HEK293 (cell line): ENCODE measurements around the gene PEX11G.
A peak's percentile ranks its signal among the peaks of the same experiment; 100 is the strongest.

Source experiments
- CTCF ChIA-PET: fragments of 350-600 bp; formaldehyde crosslinking; extraction: SDS; loops from one replicate; lab custom pipeline; 2021; ENCODE audit warnings: antibody characterized with exemption; lab: Yijun Ruan, JAX
- POLR2A ChIA-PET: fragments of 300-600 bp; formaldehyde crosslinking; extraction: SDS; loops from one replicate; lab custom pipeline; 2020; ENCODE audit warnings: antibody characterized with exemption, inconsistent platforms; lab: Yijun Ruan, JAX
- H3K27ac ChIP-seq: fragments of 200-500 bp; sonication (Bioruptor generic); 2 replicates; pipeline ENCODE4 v1.5.1; 2014; ENCODE audit warnings: low read depth, low read length, control low read depth, inconsistent platforms; ENCODE audit errors: extremely low read depth
- H3K36me3 ChIP-seq, 2 experiments: fragments of 200-500 bp in 1 of 2; sonication (Bioruptor generic) in 1 of 2; 1 replicate in 1 of 2; 2 replicates in 1 of 2; pipeline ENCODE4 v1.5.1; 2014 to 2017; ENCODE audit warnings: inconsistent platforms in 2 of 2, low read length in 2 of 2; ENCODE audit not compliant: control insufficient read depth in 2 of 2, insufficient read depth in 1 of 2
- H3K4me1 ChIP-seq: fragments of 200-500 bp; sonication (Bioruptor generic); 2 replicates; pipeline ENCODE4 v1.5.1; 2014; ENCODE audit warnings: mild to moderate bottlenecking, low read length, inconsistent platforms; ENCODE audit not compliant: control insufficient read depth, insufficient read depth
- H3K4me3 ChIP-seq: 2 replicates; pipeline ENCODE4 v1.5.1; 2011; ENCODE audit warnings: low read depth, mild to moderate bottlenecking, control low read depth, low read length, moderate library complexity
- H3K9me3 ChIP-seq: fragments of 200-500 bp; sonication (Bioruptor generic); 2 replicates; pipeline ENCODE4 v1.5.1; 2014; ENCODE audit warnings: low read depth, low read length, inconsistent platforms; ENCODE audit not compliant: control insufficient read depth, insufficient read depth
- CTCF ChIP-seq: fragments of 450-650 bp; formaldehyde crosslinking; IDR thresholded peaks from 2 replicates; pipeline ENCODE4 v1.5.1; 2016; ENCODE audit warnings: missing biosample characterization, missing genetic modification characterization
- ELK4 ChIP-seq: IDR thresholded peaks from 2 replicates; pipeline ENCODE4 v1.6.1; 2011; ENCODE audit warnings: mild to moderate bottlenecking, low read depth, low read length, borderline replicate concordance
- KLF10 ChIP-seq: fragments of 450-650 bp; IDR thresholded peaks from 2 replicates; pipeline ENCODE4 v1.5.1; 2018; ENCODE audit warnings: missing biosample characterization, mild to moderate bottlenecking, missing genetic modification characterization
- PRDM10 ChIP-seq: fragments of 450-650 bp; formaldehyde crosslinking; IDR thresholded peaks from 2 replicates; pipeline ENCODE4 v1.5.1; 2016; ENCODE audit warnings: missing biosample characterization, missing genetic modification characterization
- SETDB1 ChIP-seq: IDR thresholded peaks from one replicate; pipeline ENCODE4 v1.6.1; 2017; ENCODE audit warnings: mild to moderate bottlenecking, low read length, moderate library complexity, mixed read lengths; ENCODE audit not compliant: insufficient read length
- ZBTB49 ChIP-seq: fragments of 450-650 bp; formaldehyde crosslinking; IDR thresholded peaks from 2 replicates; pipeline ENCODE4 v1.5.1; 2016; ENCODE audit warnings: missing biosample characterization, missing genetic modification characterization, low read depth
- ZBTB8A ChIP-seq: fragments of 450-650 bp; formaldehyde crosslinking; IDR thresholded peaks from 2 replicates; pipeline ENCODE4 v1.5.1; 2016; ENCODE audit warnings: missing biosample characterization, missing genetic modification characterization
- ZNF133 ChIP-seq: fragments of 450-650 bp; formaldehyde crosslinking; IDR thresholded peaks from 2 replicates; pipeline ENCODE4 v1.5.1; 2016; ENCODE audit warnings: missing biosample characterization, missing genetic modification characterization
- ZNF146 ChIP-seq: fragments of 450-650 bp; formaldehyde crosslinking; IDR thresholded peaks from 2 replicates; pipeline ENCODE4 v1.5.1; 2016; ENCODE audit warnings: missing biosample characterization, missing genetic modification characterization
- ZNF174 ChIP-seq: fragments of 450-650 bp; formaldehyde crosslinking; IDR thresholded peaks from 2 replicates; pipeline ENCODE4 v1.5.0; 2017; ENCODE audit warnings: missing biosample characterization, mild to moderate bottlenecking, missing genetic modification characterization
- ZNF175 ChIP-seq: fragments of 450-650 bp; formaldehyde crosslinking; IDR thresholded peaks from 2 replicates; pipeline ENCODE4 v1.5.1; 2016; ENCODE audit warnings: missing biosample characterization, missing genetic modification characterization
- ZNF362 ChIP-seq: fragments of 450-650 bp; formaldehyde crosslinking; IDR thresholded peaks from 2 replicates; pipeline ENCODE4 v1.5.1; 2016; ENCODE audit warnings: missing biosample characterization, missing genetic modification characterization
- ZNF366 ChIP-seq: fragments of 450-650 bp; formaldehyde crosslinking; conservative IDR thresholded peaks from 2 replicates; pipeline ENCODE4 v1.5.1; 2016; ENCODE audit warnings: missing biosample characterization, missing genetic modification characterization
- ZNF398 ChIP-seq: fragments of 450-650 bp; formaldehyde crosslinking; IDR thresholded peaks from 2 replicates; pipeline ENCODE4 v1.5.1; 2017; ENCODE audit warnings: missing biosample characterization, missing genetic modification characterization
- ZNF416 ChIP-seq: fragments of 450-650 bp; formaldehyde crosslinking; IDR thresholded peaks from 2 replicates; pipeline ENCODE4 v1.5.1; 2016; ENCODE audit warnings: missing biosample characterization, missing genetic modification characterization
- ZNF639 ChIP-seq: fragments of 450-650 bp; formaldehyde crosslinking; IDR thresholded peaks from 2 replicates; pipeline ENCODE4 v1.5.1; 2016; ENCODE audit warnings: missing biosample characterization, missing genetic modification characterization
- ZNF670 ChIP-seq: fragments of 450-650 bp; formaldehyde crosslinking; IDR thresholded peaks from 2 replicates; pipeline ENCODE4 v1.5.1; 2016; ENCODE audit warnings: missing biosample characterization, missing genetic modification characterization, low read depth
- ZNF777 ChIP-seq: fragments of 450-650 bp; formaldehyde crosslinking; IDR thresholded peaks from 2 replicates; pipeline ENCODE4 v1.5.1; 2017; ENCODE audit warnings: missing biosample characterization, missing genetic modification characterization, borderline replicate concordance
- ZNF837 ChIP-seq: fragments of 450-650 bp; formaldehyde crosslinking; IDR thresholded peaks from 2 replicates; pipeline ENCODE4 v1.5.1; 2016; ENCODE audit warnings: missing biosample characterization, missing genetic modification characterization
- ZSCAN23 ChIP-seq: fragments of 450-650 bp; formaldehyde crosslinking; IDR thresholded peaks from 2 replicates; pipeline ENCODE4 v1.5.1; 2016; ENCODE audit warnings: missing biosample characterization, missing genetic modification characterization

PEX11G gene

GRCh38 chr19:7516333-7516732 lies 27.5 kb upstream of the PEX11G start (continued):
- peak; percentile 16; the same call in 1 of the 2 replicates for TF ChIP-seq ZNF398 (tag by site-specific recombination)
- TF ChIP-seq ZNF837, result no peak
- TF ChIP-seq ZNF174 (tag by site-specific recombination), result no peak
- peak; percentile 70 for TF ChIP-seq PRDM10
- TF ChIP-seq ZNF175 (tag by site-specific recombination), result no peak
- no peak for TF ChIP-seq ZNF362 (tag by site-specific recombination)
- no peak for TF ChIP-seq KLF10 (tag by site-specific recombination)
- TF ChIP-seq ZNF777, result no peak
- TF ChIP-seq ZBTB8A (tag by site-specific recombination), result peak; percentile 32
- no peak for TF ChIP-seq ZNF366 (tag by site-specific recombination)
- TF ChIP-seq ZNF670 (tag by site-specific recombination), result no peak
- no peak for TF ChIP-seq ZNF146 (tag by site-specific recombination)
- no peak for TF ChIP-seq ZNF133 (tag by site-specific recombination)
- no peak for TF ChIP-seq ZBTB49 (tag by site-specific recombination)
- no peak for TF ChIP-seq ELK4

- Histone ChIP-seq H3K9me3 (no peaks in the 10 kb centered on the region), H3K36me3 (peaks cover 0 to 7% of the 10 kb centered on the region in 2 experiments; a peak in 1 of 3 replicates), H3K27ac (peak within 1 kb of the TSS; percentile 65; the same call in 1 of the 2 replicates), H3K4me3 (peak within 1 kb of the TSS; percentile 64), H3K4me1 (peaks cover 4% of the 10 kb centered on the region)
- POLR2A ChIA-PET, result interaction anchor here (0.6 to 1.3 kb wide), 5 partner anchors 9 to 136 kb away, joined by 3 to 5 read pairs (median 4); partner anchors contain the start of gene PNPLA6
- CTCF ChIA-PET, result interaction anchor here (0.6 kb wide), 1 partner anchor 356 kb away, joined by 3 read pairs; no protein-coding TSS in a partner anchor
- TF ChIP-seq SETDB1 (no peak), ZNF639 (tag by site-specific recombination) (0 out of 2 replicates have a peak, but pooled peaks have one; percentile 30), ZNF416 (tag by site-specific recombination) (no peak), ZSCAN23 (tag by site-specific recombination) (no peak), CTCF (tag by site-specific recombination) (no peak), ZNF362 (tag by site-specific recombination) (no peak)
These were observed 26.9 kb upstream of the PEX11G start, which contains the start of gene ZNF358 for GRCh38 chr19:7515645-7516151. TSS of gene ZNF358 (plus strand) at chr19:7516103. CDS start at chr19:7519243, 3,140 bp downstream.
